DOHH2 (cell line): Measurements from ENCODE around the gene CHRM1.

Experiments used
- EZH2phosphoT487 ChIP-seq: fragments of 200-600 bp; sonication (generic); IDR thresholded peaks from 2 replicates; pipeline ENCODE4 v1.6.1; 2017; ENCODE audit warnings: borderline replicate concordance, mild to moderate bottlenecking, antibody characterized with exemption, low read length, moderate library complexity, mixed read lengths
- TF ChIP-seq, protein P1 (sequence below): fragments of 200-600 bp; sonication (generic); IDR thresholded peaks from one replicate; pipeline ENCODE4 v1.5.1; 2014; ENCODE audit warnings: antibody characterized with exemption, mild to moderate bottlenecking, low read depth, low read length; ENCODE audit not compliant: poor library complexity, severe bottlenecking

DNA sequence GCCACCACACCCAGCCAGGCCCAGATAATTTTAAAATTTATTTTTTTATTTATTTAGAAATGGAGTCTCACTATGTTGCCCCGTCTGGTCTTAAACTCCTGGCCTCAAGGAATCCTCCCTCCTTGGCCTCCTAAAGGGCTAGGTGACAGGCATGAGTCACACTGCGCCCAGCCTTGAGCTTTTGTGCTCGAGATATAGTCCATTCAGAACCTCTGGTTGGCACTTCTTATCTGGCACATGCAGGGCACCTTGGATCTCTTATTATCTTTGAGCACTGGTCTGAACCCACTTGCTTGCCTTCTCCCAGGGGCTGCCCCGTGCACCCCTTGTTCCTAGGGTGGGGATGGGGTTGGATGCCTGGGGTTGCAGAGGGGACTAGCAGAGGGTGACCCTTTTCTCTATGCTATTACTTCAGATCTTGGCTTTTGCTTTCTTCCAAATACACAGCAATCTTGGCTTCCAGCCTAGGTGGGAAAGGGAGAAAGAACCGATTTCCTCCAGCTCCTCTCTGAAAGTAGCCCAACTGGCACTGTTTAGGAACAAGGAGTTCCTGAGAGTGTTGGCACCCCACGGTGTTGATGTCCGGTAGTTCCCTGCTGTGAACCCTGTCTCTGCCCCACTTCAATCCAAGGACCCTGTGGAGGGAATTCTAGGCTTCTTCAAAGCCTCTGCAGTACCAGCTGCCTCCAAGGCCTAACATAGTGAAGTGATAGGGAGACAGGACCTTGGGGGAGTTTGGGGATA lies 41.8 kb downstream of the CHRM1 start:
- TF ChIP-seq, protein P1, sequence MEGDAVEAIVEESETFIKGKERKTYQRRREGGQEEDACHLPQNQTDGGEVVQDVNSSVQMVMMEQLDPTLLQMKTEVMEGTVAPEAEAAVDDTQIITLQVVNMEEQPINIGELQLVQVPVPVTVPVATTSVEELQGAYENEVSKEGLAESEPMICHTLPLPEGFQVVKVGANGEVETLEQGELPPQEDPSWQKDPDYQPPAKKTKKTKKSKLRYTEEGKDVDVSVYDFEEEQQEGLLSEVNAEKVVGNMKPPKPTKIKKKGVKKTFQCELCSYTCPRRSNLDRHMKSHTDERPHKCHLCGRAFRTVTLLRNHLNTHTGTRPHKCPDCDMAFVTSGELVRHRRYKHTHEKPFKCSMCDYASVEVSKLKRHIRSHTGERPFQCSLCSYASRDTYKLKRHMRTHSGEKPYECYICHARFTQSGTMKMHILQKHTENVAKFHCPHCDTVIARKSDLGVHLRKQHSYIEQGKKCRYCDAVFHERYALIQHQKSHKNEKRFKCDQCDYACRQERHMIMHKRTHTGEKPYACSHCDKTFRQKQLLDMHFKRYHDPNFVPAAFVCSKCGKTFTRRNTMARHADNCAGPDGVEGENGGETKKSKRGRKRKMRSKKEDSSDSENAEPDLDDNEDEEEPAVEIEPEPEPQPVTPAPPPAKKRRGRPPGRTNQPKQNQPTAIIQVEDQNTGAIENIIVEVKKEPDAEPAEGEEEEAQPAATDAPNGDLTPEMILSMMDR: no peak
- TF ChIP-seq EZH2phosphoT487: no peak
